Measurements from ENCODE around the gene GSTM1. TPM values are rescaled to one million over a fixed set of nuclear protein-coding genes. Genes with fewer than 3 reads are reported as not detected.
"Not testable (repeated sequence)": the region's sequence is repeated elsewhere in the genome, so short reads cannot be mapped to it uniquely, and the experiment has no call there.

Gene GSTM1
- total RNA-seq, 1 donor from 2014 or later = 91.4 TPM

DNA sequence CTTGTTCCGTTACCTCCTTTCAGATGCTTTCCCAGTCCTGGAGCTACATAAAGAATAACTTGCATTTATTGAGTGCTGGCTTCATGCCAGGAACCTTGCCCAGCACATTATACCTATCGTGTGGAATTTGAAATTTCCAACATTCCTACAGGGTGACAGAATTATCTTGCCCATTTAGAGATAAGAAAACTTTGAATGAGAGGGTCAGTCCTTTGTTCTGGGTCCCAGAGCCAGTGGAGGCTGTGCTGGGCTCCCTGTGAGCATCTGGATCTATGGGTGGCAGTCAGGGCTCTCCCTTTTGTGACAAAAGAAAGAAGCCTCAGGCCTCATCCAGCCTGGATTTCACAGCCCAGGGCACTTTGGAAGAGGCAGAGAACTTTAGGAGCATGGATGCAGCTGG, 28.5 kb upstream of the GSTM1 start:
- intact Hi-C loops (cut with micrococcal nuclease) = no loop called here

DNA sequence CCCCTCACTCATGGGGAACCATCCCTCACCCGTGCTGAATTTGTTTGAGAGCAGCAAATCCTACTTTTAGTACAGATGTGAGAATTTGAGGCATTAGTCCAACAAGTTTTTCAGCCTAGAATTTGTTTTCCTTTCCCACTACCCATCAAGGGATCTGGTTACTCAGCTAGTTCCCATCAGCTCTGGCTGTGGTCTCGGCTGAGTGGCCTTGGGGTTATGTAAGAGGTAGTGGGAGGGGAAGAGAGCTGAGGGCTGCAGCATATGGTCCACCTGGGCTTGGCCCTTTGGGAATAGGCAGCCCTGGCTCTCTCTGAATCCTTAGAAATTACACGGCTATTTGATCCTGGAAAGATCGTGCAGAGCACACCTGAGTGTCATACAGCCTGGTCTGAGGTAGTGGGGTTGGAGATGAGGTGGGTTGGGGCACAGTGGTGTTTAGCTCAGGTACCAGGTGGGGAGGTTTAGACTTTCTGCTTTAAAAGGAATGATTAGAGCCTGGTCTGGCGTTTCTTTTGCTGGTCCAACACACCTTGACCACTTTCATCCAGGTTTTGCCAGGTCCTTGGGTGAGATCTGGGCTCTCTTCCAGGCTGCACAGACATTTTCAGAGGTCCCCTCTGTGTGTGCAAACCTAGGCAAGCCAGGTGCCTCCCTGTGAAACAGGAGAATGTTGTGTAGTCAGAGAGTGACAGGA, 27.5 kb upstream of the GSTM1 start:
- intact Hi-C loops (cut with micrococcal nuclease) = no loop called here

DNA sequence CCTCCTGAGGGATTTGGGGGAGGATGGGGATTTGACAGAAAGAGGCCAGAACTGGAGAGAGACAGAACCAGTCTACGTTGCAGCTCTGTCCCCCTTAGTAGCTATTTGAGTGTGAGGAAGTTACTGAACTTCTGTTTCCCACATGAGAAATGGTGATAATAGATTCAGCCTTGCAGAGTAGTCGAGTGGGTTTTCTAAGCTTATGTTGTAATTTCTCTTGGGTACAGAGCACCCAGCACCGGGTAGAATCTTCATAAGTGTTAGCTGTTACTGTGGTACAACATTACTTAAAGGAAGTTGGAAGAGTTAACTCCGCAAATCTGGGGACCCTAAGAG, 27.0 kb upstream of the GSTM1 start:
- intact Hi-C loops (cut with micrococcal nuclease) = not testable (repeated sequence)

DNA sequence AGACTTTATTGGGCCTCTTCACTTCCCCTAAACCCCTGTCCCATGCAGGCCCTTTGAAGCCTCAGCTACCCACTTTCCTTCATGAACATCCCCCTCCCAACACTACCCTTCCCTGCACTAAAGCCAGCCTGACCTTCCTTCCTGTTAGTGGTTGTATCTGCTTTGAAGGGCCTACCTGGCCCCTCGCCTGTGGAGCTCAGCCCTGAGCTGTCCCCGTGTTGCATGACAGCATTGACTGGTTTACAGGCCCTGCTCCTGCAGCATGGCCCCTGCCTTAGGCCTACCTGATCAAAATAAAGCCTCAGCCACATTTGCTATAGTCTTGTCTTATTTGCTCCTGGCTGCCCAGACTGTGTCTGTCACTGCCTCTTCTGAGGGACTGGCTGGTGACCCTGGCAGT, 26.2 kb upstream of the GSTM1 start:
- intact Hi-C loops (cut with micrococcal nuclease) = no loop called here

DNA sequence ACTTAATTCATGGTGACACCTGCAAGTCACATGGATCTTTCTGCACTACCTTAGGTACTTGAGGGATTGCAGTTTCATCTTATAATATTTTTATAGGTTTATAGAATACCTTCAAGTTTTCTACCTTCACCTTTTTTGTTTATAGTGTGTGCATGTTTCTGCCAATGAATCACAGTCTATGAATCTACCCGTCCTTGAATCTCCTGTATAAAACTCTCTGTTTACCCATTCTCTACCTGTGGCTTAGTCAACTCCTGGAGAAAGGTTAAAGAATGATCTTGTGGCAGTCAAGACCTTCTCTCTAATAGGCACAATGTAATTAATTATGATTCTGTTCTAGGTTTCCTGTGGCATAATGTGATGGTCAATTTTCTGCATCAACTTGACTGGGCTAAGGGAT, 22.9 kb upstream of the GSTM1 start:
- intact Hi-C loops (cut with micrococcal nuclease) = no loop called here

DNA sequence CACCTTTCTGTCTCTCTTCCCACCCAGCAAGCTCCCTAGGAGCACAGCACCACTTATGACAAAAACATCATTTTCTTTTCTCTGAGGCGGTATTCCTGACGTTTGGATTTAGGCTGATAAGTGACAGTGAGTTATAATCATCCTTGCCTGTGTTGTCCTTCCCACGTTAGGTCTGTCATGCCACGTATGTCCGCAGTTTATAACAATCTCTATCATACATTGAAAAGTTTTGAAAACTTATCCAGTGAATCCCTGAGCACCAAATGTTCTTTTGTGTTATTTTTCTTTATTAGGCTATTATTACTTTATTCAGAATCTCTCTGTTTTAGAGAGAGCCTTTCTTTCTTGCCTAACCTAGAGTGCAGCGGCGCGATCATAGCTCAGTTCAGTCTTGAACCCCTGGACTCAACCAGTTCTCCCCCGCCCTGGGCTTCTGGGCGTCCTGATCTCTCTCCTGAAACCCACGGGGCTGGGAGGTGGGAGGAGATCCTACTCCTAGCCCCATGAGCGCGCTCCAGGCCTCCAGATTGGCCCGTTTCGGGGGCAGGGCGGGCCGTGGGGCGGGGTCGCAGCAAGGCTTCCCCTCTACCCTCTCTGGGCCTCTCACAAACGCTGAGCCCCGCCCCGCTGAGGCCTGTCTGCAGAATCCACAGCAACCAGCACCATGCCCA, 20.0 kb upstream of the GSTM1 start, which contains the start of gene GSTM2:
GSTM2 (plus strand) TSS at position 606 of the 671 bp plus-strand sequence; CDS start at position 665, 59 bp downstream.
- intact Hi-C loops (cut with micrococcal nuclease) = loop anchor here (2.0 kb wide), 1 partner anchor 21 kb away; no protein-coding TSS in a partner anchor

DNA sequence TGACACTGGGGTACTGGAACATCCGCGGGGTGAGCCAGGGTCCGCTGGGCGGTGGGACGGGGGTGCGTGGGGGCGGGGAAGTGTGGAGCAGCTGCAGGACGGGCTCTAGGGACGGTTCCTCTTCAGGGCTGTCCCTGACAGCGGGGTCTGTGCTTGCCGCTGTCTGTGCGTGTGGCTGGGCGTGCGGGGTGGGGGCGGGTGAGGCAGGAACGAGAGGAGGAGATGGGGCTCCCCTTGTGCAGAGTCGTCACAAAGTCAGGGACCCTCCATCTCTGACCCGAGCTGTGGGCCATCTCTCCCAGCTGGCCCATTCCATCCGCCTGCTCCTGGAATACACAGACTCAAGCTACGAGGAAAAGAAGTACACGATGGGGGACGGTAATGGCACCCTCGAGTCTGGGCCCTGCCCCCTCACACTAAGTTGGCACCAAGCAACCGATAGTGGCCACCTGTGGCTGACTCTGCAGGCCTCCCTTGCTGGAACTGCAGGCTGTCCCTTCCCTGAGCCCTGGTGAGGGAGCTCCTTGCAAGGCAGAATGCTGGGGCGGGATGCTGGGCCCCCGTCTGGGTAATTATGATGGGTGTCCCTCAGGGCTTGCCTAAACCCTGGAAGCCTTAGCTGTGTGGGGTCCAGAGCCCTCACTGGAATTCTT, 19.4 kb upstream of the GSTM1 start:
- intact Hi-C loops (cut with micrococcal nuclease) = loop anchor here (2.0 kb wide), 1 partner anchor 21 kb away; no protein-coding TSS in a partner anchor

DNA sequence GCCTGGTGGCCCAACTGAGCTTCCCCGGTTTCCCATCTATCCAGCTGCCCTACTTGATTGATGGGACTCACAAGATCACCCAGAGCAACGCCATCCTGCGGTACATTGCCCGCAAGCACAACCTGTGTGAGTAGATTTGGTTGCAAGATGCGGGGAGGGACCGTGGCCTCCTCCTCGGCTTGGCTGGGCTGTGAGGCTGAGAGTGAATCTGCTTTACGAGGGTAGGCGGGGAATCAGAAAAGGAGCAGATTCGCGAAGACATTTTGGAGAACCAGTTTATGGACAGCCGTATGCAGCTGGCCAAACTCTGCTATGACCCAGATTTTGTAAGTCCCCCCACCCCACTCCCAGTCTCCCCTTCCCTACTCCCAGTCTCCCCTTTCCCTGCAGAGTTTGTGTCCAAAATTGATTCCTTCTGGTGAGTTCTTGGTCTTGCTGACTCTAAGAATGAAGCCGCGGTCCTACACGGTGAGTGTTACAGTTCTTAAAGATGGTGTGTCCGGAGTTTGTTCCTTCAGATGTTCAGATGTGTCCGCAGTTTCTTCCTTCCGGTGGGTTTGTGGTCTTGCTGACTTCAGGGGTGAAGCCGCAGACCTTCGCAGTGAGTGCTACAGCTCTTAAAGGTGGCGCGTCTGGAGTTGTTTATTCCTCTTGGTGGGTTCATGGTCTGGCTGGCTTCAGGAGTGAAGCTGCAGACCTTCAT, 18.2 kb upstream of the GSTM1 start:
- intact Hi-C loops (cut with micrococcal nuclease) = loop anchor here (2.0 kb wide), 1 partner anchor 19 kb away; no protein-coding TSS in a partner anchor

DNA sequence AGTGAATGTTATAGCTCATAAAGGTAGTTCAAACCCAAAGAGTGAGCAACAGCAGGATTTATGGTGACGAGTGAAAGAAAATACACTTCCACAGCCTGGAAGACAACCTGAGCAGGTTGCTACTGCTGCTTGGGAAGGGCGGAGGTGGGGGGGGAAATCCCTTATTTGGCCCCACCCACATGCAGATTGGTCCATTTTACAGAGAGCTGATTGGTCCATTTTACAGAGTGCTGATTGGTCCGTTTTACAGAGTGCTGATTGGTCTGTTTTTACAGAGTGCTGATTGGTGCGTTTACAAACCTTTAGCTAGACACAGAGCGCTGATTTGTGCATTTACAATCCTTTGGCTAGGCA, 17.7 kb upstream of the GSTM1 start:
- intact Hi-C loops (cut with micrococcal nuclease) = loop anchor here (2.0 kb wide), 1 partner anchor 19 kb away; no protein-coding TSS in a partner anchor

DNA sequence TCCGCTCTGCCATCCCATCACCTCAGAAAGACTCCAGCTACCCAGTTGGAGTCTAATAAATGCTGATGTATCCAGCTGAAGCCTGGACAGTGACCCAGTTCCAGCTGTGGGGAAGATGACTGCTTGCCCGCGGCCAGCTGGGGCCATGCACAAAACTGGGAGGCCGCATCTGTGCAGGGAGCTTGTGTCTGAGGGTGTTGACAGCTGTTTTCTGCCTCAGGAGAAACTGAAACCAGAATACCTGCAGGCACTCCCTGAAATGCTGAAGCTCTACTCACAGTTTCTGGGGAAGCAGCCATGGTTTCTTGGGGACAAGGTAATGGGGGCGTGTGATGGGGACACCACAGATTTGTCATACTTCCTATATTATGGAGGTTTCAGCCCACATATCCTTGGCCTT, 16.6 kb upstream of the GSTM1 start:
- intact Hi-C loops (cut with micrococcal nuclease) = no loop called here

DNA sequence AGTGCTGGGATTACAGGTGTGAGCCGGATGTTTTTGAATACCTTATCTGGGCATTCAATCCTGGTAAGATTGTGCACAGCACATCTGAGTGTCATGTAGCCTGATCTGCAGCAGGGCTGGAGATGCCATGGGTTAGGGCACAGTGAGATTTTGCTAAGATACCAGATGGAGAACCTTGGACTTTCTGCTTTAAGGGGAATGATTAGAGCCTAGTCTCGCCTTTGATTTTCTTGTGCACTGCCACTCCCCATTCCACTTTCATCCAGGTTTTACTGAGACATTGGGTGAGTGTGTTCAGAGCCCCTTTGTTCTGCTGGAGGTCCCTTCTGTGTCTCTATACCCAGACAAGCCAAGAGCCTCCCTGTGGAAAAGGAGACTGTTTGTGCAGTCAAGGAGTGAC, 13.8 kb upstream of the GSTM1 start:
- intact Hi-C loops (cut with micrococcal nuclease) = not testable (repeated sequence)

DNA sequence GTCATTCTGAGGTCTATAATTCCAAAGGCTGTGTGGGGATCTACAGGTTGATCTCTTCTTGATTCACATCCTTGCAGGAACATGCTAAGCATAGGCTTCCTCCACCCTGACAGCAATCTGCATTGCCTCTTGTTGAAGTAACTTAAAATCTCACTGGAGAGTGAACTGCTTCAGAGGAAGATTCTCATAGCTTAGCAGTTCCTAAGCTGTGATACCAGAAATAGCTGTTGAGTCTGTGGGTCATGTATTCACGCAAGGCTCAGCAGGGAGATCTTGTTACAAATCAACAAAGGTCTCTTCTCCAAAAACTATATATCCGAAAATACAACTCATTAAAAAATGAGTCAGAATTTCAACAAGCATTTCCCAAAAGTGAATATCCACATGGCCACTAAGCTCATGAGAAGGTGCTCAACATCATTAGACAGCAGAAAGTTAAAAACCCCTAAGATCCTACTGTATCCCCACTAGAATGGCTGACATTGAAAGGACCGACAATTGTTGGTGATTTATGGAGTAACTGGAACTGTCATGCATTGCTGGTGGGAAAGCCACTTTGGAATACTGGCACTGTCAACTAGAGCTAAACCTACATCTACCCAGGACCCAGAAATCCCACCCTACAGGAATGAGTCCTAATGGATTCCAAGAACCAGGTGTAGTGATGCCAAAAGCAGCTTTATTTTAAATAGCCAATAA, 10.8 kb upstream of the GSTM1 start:
- intact Hi-C loops (cut with micrococcal nuclease) = not testable (repeated sequence)

DNA sequence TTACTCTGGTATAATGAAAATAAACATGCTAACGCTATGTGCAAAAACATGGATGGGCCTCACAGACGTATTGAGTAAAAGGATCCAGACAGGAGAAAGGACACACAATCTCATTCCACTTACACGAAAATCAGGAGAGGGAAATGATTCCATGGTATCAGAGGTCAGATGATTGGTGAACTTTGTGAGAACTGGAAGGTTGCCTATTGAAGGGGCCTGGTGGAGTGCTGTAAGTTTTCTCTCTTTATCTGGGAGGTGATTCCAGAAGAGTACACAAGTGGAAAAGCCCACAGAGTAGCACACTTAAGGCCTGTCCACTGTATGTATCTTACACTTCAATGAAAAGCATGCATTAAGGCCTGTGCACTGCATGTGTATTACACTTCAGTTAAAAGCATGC, 10.2 kb upstream of the GSTM1 start:
- intact Hi-C loops (cut with micrococcal nuclease) = no loop called here

DNA sequence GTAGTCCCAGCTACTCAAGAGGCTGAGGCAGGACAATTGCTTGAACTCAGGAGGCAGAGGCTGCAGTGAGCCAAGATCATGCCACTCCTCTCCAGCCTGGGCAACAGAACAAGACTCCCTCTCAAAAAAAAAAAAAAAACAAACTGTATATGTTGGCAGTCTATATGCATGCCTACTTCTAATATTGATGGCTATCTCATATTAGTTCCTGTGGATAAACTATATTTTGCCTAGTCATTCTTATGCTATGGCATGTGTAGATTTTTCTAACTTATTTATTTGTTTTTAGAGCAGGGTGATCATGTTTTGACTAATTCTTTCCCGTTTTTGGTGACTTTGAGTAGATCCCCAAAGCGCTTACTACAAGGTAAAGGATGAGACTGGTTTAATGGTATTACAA, 9.0 kb upstream of the GSTM1 start:
- intact Hi-C loops (cut with micrococcal nuclease) = not testable (repeated sequence)

DNA sequence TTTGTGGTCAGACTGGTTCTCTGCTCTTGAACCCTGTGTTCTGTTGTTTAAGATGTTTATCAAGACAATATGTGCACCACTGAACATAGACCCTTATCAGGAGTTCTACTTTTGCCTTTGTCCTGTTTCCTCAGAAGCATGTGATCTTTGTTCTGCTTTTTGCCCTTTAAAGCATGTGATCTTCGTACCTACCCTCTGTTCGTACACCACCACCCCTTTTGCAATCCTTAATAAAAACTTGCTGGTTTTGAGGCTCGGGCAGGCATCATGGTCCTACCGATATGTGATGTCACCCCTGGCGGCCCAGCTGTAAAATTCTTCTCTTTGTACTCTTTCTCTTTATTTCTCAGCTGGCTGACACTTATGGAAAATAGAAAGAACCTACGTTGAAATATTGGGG, 2.8 kb upstream of the GSTM1 start:
- intact Hi-C loops (cut with micrococcal nuclease) = not testable (repeated sequence)

DNA sequence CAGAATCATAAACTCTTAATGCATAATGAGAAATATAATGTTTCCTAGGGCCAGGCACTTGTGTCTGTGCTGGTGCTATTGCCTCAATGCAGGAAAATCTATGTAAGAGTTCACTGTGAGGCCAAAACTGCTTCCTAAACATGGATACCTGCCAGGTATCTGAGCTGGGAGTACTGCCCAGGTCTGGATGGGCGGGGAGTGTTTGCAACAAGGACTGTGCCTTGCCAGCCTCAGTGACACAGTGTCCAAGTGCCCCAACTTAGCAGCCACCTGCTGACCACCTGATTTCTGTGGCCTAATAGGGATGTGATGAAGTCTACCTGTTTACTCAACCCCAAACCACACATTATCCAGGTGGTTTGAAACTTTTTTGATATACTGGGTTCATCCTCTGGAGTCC, 2.2 kb upstream of the GSTM1 start:
- intact Hi-C loops (cut with micrococcal nuclease) = not testable (repeated sequence)

DNA sequence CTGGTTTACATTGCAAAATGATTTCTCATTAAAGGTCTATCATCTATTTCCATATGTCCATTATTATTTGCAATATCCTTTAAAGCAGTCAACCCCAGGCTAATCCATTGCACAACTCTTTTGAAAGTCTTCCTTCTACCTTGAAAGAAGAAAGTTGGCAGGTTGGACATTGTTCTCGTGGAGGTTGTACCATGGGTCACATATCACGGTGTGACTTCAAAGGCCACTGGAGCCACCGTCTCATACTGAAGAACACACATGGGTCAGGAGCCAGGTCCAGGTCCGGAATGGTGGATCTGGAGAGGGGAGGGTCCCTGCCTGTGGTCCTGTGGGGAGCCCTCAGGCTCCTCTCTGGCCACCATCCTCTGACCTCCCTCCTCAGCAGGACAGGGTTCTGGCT, 1.7 kb upstream of the GSTM1 start:
- intact Hi-C loops (cut with micrococcal nuclease) = not testable (repeated sequence)

DNA sequence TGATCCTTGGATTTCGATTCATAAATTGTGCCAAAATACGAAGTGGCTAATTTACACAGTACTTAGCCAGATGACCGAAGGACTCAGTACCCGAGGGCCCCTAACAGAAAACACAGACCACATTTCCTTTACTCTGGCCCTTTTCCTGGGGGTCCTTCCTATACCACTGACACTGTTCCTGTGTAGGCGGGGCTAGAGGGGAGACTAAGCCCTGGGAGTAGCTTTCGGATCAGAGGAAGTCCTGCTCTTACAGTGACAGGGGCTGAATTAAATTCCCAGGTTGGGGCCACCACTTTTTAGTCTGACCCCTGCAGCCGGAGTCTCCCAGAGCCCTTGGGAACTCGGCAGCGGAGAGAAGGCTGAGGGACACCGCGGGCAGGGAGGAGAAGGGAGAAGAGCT, 508 bp upstream of the GSTM1 start:
- intact Hi-C loops (cut with micrococcal nuclease) = loop anchor here (1.0 kb wide), 3 partner anchors 24 to 139 kb away; partner anchors contain the start of gene GNAI3

DNA sequence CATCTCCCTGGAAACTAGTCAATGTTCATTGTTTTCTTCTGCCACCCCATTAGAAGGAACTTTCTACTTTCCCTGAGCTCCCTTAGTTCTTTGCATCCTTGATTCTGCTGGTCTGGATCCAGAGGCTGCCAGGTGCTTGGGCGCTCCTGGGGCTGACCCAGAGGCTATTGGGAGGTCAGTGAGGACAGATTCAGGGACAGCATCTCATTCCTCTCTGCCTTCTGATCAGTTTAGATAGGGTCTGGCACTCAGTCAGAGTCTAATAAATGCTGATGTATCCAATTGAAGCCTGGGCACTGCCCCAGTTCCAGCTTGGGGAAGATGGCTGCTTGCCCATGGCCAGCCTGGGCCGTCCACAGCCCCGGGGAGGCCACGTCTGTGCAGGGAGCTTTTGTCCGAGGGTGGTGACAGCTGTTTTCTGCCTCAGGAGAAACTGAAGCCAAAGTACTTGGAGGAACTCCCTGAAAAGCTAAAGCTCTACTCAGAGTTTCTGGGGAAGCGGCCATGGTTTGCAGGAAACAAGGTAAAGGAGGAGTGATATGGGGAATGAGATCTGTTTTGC, 2.3 kb downstream of the GSTM1 start:
- intact Hi-C loops (cut with micrococcal nuclease) = loop anchor here (2.0 kb wide), 1 partner anchor 21 kb away; the partner anchor contains the start of gene GSTM2

DNA sequence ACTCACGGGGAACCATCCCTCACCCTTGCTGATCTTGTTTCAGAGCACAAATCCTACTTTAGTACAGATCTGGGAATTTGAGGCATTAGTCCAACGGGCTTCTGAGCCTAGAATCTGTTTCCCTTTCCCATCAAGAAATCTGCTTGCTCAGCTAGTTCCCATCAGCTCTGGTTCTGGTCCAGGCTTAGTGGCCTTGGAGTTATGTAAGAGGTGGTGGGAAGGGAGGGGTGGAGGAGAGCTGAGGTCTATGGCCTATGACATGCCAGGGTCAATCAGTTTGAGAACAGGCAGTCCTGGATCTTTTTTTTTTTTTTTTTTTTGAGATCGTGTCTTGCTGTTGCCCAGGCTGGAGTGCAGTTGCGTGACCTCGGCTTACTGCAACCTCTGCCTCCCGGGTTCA, 4.1 kb downstream of the GSTM1 start:
- intact Hi-C loops (cut with micrococcal nuclease) = no loop called here

DNA sequence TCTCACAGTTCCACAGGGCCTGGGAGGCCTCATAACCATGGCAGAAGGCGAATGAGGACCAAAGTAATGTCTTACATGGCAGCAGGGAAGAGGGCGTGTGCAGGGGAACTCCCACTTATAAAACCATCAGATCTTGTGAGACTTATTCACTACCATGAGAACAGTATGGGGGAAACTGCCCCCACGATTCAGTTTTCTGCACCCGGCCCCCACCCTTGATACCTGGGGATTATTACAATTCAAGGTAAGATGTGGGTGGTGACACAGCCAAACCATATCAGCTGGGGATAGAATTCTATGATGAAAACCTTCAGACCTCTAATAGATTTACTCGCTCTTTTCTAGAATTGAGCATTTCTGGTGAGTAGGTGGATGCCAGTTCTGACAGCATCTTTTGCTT, 6.8 kb downstream of the GSTM1 start:
- intact Hi-C loops (cut with micrococcal nuclease) = not testable (repeated sequence)
